HTERT RPE-1 (cell line): ENCODE results near the gene PHACTR1.

Source experiments
- in situ Hi-C: fragments of 300-500 bp; cut with MboI; formaldehyde crosslinking; loops from 4 replicates; pipeline ENCODE4 v1.14.3; 2020; ENCODE audit warnings: low sequenced_read_pairs

PHACTR1 gene

DNA sequence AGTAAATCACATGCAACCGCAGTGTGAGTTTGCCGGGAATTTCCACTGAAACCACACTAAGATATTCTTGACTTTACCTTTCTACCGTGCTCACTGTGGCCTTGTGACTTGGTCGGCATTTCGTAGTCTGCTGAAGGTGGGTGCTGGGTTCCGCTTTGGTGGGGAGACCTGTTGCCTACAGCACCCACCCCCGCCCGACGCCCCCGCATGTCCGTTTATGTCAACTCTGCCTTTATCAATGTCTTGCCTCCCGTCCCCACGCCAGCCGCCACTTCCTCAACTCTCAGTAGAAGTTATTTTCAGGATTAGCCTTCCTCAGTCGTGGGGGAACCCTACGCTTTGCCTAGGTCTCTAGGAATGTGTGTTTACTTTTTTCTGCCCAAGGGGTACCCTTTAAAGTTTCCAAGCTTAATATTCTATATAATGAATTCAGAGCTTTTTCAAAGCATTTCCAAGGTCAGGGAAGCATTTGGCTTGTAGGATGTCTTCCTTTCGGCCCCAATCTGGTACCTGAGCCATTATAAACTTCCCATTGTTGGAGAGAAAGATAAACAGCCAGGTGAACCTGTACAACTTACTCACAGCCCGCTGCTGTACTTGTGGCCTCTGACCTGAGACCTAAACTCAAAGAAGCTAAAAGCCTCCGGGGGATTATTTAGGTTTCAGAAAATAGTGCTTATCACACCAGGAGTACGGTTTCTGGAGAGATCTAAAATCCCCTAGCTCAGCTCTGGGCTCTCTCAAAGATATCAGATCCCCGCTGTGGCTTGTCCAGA lies 557.6 kb downstream of the PHACTR1 start:
- in situ Hi-C loops: no loop called here

DNA sequence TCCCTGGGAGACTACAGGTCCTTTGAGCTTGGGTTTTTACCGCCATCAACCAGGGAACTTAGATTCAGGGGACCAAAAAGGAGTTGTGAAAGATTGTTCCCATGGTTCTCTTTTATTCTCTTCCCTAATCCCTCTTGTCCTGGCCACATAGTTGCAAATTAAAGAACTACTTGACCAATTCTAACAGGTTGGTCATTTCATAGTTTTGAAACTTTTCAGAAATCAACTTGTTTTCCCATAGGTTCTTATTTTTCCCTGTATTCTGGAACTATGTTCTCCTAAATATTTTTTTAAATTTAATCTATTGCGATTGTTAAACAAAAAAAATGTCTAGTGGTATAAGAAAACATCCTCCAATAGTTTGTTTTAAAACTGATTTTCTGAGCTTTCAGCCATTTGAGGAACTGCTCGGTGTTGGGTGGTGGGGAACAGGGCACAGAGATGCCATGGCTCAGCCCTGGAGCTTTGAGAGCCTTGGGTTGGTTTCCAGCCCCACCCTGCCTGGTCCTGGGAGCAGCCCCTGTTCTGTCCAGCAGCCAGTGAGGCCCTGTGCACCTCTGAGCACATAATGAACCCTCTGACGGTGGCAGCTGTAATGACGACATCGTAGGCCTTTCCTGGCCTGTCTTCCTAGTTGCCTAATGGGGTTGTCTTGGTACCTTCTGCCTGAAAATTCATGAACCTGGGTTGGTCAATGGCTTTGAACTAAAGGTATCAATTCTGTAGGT lies 558.3 kb downstream of the PHACTR1 start:
- in situ Hi-C loops: no loop called here

DNA sequence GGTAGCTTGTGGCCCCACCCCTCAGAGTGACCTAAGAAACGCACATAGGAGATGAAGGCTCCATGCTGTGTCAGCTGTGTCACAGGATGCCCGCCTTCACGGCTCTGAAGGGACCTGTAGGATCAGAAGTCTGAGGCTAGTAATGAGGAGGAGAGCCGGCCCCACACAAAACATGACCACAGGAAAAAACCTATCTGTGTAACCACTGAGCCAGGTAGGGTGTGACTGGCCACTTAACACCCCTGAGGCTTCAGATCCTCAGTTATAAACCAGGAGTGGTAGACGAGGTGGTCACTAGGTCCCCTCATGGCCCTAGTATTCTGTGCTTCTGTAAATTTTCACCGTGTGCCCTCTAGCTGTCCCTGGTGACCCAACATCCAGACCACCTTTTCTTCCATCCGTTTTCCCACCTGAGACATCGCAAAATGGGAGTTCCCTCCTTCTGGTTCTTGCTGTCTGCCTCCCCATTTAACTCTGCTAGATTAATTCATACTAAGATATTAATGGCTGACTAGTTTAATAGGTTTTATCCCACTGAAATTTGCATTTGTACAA lies 558.9 kb downstream of the PHACTR1 start:
- in situ Hi-C loops: no loop called here

DNA sequence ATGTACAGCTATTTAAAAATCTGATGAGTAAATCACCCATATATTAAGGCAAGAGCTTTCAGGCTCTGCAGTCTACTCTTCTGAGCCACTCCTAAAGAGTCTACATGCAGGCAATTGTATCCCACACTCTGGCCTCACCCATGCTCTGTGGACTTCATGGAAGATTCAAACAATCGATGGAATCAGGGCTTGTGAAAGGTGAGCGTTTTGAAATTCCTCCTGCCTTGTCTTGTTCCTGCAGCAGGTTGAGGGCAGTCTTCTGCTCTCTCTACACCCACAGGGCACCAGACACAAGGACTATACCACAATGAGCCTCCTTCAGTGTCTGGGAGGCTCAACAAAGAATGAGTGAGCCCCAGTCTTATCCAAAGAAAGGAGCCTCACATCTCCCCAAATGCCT lies 560.7 kb downstream of the PHACTR1 start:
- in situ Hi-C loops: no loop called here

DNA sequence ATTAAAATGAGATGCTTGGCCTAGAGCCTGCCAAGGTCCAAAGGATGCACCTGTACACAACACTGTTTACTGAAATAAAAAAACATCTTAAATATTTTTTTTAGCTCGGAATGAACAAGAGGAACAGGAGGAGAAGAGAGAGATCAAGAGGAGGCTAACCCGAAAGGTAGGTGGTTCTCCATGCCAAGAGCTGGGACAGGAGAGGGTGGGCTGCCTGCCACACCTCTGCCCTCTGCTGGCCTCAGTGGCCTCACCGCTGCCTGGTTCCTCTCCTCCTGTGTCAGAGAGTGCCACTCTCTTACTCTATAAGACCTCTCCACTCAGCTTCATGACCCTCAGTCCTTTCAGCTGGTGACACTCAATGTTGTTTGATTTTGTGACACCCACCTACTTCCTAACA lies 561.6 kb downstream of the PHACTR1 start:
- in situ Hi-C loops: no loop called here

DNA sequence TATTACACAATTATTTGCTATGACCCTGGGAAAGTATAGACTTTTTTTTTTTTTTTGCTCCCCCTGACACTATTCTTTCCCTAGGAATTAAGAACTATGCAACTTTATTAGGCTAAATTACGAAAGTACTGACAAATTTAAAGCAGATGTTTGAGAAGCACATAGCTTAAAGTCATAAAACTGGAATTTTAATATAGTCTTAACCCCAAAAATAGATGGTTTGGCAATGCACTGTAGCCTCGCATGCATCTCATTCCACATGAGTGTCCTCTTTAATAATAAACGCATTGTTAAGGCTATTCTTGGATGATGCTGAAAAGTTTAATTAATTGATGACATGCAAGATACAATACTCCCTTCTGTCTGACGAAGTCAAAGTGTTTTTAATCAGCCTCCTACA lies 562.4 kb downstream of the PHACTR1 start:
- in situ Hi-C loops: no loop called here

DNA sequence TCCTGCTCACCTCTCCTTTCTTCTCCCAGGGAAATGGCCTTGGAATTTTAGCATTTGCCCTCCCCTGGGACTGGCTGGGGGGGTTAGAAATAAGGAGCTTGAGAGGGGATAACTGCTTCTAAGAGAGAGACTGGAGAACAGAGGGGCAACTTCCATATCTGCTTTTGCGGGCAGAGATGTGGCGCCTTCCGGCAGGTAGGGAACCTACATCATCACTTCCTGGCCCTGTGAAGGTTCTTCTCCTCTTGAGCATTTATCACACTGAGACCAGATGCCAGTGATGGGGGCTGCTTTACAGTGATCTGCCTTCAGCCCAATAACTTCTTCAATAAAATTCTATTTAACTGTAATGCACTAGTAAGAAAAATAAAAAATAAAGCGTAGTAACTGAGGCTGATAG lies 563.7 kb downstream of the PHACTR1 start:
- in situ Hi-C loops: no loop called here

DNA sequence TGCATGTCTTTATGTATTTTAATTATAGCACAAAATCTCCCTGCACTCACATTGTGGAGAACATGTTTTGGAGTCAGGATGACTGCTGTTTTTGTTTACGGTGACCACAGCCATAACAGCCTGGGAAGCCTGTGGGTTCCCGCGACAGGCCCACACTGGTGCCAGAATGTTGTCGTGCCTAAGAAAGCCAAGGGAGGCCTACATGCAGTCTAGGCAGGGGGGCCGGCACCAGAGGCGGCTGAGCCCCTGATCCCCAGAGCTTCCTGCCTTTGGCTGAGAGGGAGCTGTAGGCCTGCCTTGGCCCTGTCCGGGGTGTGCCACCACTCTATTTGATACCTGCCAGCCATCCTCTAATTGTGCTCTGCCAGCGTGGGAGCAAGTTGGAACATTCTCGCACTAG lies 565.1 kb downstream of the PHACTR1 start:
- in situ Hi-C loops: no loop called here

DNA sequence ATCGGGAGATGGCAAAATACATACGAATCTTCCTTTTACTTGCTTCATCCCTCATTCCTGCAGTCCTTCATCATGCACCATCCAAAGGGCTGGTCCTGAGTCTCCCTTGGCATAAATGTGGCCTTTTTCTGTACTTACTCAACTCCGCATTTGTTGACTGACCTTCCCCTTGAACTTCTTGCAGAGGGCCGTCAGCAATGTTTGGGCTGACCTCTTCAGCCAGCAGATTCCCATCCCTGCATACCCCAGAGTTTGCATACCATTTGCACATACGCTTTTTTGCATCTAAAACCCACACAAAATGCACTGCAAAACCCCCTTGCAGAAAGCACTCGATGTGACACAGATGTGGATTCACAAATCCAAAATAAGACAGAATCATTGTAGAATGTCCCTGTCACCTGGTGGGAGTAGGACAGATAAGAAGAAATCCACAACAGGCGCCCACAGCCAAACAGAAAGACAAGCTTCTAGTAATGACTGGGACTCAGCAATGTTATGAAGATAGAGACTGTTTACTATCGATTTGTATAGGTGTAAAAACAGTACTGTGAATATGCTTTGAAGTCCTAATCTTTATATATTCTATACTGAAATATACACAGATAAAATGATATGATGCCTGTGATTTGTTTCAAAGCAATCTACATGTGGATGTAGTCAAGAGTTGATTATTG lies 566.0 kb downstream of the PHACTR1 start:
- in situ Hi-C loops: no loop called here

DNA sequence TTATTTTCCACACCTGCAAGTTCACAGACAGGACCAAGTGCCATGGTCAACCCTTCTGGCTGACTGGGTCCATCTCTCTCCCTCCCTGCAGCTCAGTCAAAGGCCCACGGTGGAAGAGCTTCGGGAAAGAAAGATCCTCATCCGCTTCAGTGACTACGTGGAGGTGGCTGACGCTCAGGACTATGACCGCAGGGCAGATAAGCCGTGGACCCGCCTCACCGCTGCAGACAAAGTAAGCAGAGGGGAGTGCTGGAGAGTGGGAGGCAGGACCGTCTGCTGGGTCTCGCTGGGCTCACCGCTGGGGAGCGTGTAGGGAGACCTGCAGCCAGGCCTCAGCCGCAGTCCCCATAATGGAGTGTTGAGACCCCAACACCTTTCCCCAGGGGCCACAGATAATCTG lies 566.8 kb downstream of the PHACTR1 start:
- in situ Hi-C loops: no loop called here

DNA sequence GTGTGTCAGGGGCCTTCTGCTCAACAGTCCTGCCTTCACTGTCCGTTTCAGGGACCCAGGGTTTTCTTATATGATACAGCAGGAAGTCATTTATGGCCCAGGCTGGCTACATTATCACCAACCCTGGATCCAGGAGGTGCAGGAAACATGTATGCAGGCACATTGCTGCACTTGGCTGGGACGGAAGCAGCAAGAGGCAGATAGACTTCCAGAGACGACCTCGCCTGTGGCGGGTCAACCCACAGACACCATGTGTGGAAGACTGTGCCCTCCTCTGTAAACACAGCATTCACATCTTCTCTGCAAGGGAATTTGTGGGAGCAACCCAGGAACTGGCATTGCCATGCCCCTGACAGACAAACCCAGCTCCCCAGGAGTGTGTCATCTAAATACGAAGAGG lies 568.1 kb downstream of the PHACTR1 start:
- in situ Hi-C loops: no loop called here

DNA sequence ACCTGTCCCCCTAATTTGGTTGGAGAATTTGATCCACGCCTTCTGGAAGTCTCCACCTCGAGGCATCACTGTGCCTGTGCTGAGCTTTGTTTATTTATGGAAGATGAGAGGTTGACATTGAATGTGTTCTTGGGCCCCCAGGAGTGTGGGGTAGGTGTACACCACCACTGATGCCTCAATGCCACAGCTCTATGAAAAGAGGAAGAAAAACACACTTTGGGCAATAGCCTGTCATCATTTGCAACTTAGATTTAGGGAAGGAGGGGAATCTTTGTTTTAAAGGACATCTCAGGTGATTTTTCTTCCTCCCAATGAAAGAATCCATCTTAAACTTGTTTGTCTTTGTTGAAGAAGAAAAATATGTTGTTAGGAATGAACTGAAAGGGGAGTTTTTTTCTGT lies 569.1 kb downstream of the PHACTR1 start:
- in situ Hi-C loops: no loop called here

DNA sequence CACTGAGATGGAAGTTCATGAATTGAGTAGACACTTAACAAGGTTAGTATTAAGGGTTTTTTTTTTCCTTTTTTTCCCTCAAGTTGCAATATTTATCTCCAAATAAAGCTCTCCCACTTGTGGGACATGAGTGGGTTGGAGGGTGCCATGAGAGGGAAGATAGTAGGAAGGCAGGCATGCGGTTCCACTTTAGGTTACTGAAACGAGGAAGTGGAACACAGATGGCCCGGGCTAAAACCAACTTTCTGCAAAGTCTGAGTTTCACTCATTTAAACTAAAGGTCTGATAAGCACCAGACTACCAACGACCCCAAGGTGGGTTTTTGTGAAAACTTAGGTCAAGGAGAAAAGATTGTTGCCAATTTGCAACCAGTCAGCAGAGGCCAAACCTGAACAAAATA lies 569.6 kb downstream of the PHACTR1 start:
- in situ Hi-C loops: no loop called here

DNA sequence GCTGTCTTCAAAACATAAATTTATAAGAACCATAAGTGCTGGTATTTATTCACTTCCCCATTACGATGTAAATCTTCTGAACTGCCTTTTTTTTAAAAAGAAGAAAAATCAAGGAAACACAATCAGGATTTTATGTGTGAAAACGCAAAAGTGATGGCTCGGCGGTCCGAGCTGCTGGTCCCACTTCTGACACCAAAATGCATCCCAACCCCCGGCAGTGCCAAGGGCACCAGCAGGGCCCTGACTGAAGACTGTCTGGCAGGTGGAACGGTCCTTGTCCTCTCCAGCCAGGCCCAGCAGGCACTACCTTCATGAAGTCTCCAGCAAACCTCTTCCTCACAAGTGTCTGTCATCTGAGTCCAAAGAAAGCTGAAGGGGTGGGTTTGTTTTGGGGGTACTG lies 570.5 kb downstream of the PHACTR1 start:
- in situ Hi-C loops: no loop called here

DNA sequence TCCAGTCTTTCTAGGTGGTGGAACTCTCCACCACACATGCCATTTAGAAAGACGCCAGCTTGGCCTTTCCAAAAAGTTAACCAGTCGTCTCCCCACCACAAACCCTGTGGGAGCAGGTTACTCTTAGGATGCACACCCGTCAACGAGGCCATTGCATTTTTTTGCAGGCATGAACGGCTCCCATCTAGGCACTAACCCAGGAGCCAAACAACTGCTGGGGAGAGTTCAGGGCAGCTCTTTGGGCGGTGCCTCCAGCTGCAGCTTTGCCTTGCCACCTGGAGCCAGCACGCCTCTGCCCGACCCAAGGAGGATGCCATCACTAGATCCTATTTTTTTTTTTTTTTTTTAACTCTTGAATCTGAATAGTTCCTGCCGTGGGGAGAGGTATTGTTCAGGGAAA lies 571.9 kb downstream of the PHACTR1 start:
- in situ Hi-C loops: no loop called here

DNA sequence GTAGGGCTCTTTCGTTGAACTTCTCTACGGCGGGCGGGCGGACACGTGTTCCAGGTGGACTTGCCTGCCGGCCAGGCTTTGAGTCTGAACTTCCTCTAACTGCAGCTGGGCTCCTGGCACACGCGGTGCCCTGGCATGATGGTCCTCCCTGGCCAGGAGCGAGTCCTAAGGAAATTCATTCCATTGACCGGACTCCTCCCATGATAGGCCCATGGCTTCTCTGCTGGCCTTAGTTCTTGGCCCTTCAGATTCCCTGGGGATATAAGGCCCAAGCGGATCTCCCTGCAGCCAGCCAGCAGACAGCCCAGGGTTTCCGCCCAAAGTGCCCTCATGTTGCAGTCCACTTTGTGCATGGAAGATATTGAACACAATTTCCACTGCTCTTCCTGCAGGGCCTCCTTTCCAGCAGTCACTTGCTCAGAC lies 572.4 kb downstream of the PHACTR1 start:
- in situ Hi-C loops: no loop called here

DNA sequence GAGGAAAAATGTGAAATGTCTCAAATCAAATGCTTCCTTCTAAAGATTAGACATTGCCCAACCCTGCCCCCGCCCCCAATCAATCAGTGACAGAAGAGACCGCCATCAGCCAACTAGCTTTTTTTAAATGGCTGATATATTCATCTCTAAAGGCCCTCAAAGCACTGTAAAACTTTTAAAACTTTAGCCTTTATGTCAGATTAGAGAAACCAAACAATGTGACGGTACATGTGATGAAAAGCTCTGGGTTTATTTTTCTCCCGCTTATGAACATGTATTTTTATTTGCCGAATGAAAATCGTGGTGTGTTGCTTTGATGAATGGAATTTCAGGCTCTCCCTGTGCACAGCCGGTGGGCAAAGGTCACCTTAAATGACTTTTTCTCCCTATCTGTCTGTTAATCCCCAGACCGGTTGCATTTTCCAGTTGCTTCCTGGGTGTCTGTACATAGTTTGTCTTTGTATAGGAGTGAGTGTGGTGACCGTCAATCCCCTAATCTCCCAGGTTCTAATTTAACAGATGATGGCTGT lies 573.3 kb downstream of the PHACTR1 start:
- in situ Hi-C loops: no loop called here

DNA sequence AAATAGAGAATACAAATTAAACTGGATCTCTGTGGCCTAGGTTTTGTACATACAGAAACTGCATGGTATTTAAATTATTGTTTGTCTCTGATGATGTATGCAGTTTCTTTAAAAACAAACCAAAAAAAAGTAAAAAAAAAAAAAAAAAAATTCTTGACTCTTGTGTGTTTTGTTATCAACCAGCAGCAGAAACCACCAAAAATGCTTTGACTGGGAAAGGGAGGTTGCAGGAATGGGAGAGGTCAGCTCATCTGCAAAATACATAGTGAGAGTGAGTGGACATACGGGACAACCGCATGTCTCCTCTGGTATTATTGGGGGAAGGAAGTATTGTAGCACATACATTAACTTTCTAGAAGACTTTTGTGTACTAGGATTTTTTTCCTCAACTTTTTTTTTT lies 573.8 kb downstream of the PHACTR1 start:
- in situ Hi-C loops: no loop called here

DNA sequence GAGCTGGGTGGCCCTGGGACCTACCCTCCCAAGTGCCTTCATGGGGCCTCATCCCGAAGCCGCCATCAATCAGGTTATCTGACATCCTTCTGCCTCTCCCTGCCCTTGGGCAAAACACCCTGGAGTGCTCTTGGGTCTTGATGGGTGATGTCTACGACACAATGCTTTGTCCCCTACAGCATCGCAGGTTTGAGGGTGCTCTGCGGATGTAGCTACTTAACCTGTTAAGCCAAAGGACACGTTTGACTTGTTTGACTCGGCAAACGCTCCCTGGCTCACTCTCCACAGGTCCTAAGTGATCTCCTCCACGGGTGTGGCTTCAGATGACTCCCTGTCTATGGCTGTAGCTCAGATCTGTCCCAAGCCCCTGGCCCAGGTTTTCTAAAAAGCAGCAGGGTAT lies 576.2 kb downstream of the PHACTR1 start:
- in situ Hi-C loops: no loop called here

DNA sequence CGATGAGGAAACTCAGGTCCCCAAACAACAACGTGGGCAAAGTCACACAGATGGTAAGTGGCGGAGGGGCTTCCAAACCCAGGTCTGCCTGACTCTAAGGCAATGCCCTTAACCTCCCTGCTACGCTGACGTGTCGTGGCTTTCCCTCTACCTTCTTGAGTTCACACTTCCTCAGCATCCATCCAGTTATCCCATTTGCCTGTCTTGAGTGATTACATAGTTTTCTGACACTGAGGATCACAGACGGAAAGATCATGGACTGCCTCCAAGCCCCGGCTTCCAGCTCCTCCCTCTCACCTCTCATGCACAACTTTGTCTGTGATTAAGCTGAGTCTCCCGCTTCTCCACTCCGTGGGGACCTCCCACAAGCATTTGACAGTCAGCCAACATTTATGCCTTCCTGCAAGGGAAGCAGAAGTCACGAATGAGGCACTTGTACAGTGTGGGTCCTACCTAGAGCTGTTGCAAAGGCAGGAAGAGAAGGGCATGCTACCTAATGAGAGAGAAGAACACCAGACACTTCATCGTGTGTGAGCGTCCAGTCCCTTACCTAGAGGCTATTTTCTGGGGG lies 578.0 kb downstream of the PHACTR1 start:
- in situ Hi-C loops: no loop called here

DNA sequence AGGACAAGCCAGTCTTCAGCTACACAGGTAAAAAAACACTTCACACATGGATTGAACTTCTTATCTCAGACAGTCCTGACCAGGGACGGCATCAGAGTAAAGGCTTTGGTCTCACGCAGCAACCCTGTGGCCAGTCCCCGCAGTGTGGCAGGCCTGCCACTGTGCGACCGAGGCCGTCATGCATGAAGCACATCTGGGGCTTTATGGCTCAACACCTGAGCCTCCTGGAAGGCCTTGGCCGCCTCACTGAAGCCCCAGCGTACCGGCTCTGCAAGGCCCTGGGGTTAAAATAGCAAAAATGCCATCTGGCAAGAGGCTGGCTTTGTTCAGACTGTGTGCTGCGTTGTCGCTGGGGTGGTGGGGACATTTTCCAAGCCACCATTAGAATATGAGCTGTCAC lies 579.0 kb downstream of the PHACTR1 start:
- in situ Hi-C loops: no loop called here
